Liver (tissue), 9 donors: ENCODE data around the gene WFS1. TPM values are rescaled to one million over a fixed set of nuclear protein-coding genes. Genes with fewer than 3 reads are reported as not detected.

ENCODE experiments used
- DNase-seq: peaks from one replicate; pipeline ENCODE4 v3.0.0-alpha.2; 2017; ENCODE audit warnings: low spot score
- H3K27ac ChIP-seq, 2 donors: one replicate each; pipeline ENCODE4 v1.7.0; 2013; ENCODE audit warnings: inconsistent platforms in 2 of 2, low read length in 2 of 2, control low read depth in 1 of 2, low read depth in 1 of 2, mild to moderate bottlenecking in 1 of 2
- H3K27me3 ChIP-seq, 4 donors: one replicate each; pipeline versions ENCODE4 v1.6.1 to v1.7.0; 2013; ENCODE audit warnings: low read length in 3 of 4, inconsistent platforms in 1 of 4, mild to moderate bottlenecking in 1 of 4, moderate library complexity in 1 of 4; ENCODE audit not compliant: control insufficient read depth in 4 of 4, insufficient read depth in 4 of 4
- H3K36me3 ChIP-seq, 4 donors: one replicate each; pipeline versions ENCODE4 v1.6.1 to v1.7.0; 2013; ENCODE audit warnings: low read length in 3 of 4, mild to moderate bottlenecking in 3 of 4, low read depth in 1 of 4, moderate library complexity in 1 of 4; ENCODE audit not compliant: control insufficient read depth in 4 of 4, insufficient read depth in 3 of 4
- H3K4me1 ChIP-seq, 4 donors: one replicate each; pipeline versions ENCODE4 v1.6.1 to v1.7.0; 2013; ENCODE audit warnings: low read length in 3 of 4, mild to moderate bottlenecking in 3 of 4, moderate library complexity in 1 of 4; ENCODE audit not compliant: control insufficient read depth in 4 of 4, insufficient read depth in 4 of 4
- H3K4me3 ChIP-seq, 3 donors: one replicate each; pipeline versions ENCODE4 v1.6.1 to v1.7.0; 2013; ENCODE audit warnings: low read length in 3 of 3, control low read depth in 1 of 3, low read depth in 1 of 3, mild to moderate bottlenecking in 1 of 3
- H3K9ac ChIP-seq, 2 donors: one replicate each; pipeline ENCODE4 v1.7.0; 2013; ENCODE audit warnings: low read length in 2 of 2, mild to moderate bottlenecking in 2 of 2, moderate library complexity in 2 of 2, control low read depth in 1 of 2, low read depth in 1 of 2
- H3K9me3 ChIP-seq, 4 donors: one replicate each; pipeline versions ENCODE4 v1.6.1 to v1.7.0; 2013; ENCODE audit warnings: low read length in 3 of 4; ENCODE audit not compliant: control insufficient read depth in 4 of 4
- ATF3 ChIP-seq: IDR thresholded peaks from 2 replicates; pipeline ENCODE4 v1.6.1; 2016; ENCODE audit warnings: antibody characterized with exemption
- CTCF ChIP-seq: fragments of 150-350 bp; IDR thresholded peaks from 2 replicates; pipeline ENCODE4 v1.5.1; 2017; ENCODE audit warnings: improper control_type of control experiment, low read depth, low read length; ENCODE audit not compliant: missing input control
- FOXA1 ChIP-seq: IDR thresholded peaks from 2 replicates; pipeline ENCODE4 v1.6.1; 2016; ENCODE audit warnings: antibody characterized with exemption
- FOXA2 ChIP-seq: IDR thresholded peaks from 2 replicates; pipeline ENCODE4 v1.6.1; 2016; ENCODE audit warnings: antibody characterized with exemption
- HNF4A ChIP-seq, 2 donors: conservative IDR thresholded peaks; 2 replicates each; pipeline ENCODE4 v1.6.1; 2016; ENCODE audit warnings: antibody characterized with exemption in 2 of 2, mild to moderate bottlenecking in 2 of 2
- JUND ChIP-seq, 2 donors: IDR thresholded peaks; 2 replicates each; pipeline ENCODE4 v1.6.1; 2016; ENCODE audit warnings: antibody characterized with exemption in 2 of 2
- RAD21 ChIP-seq, 2 donors: IDR thresholded peaks; 2 replicates each; pipeline ENCODE4 v1.6.1; 2016; ENCODE audit warnings: antibody characterized with exemption in 2 of 2, mild to moderate bottlenecking in 2 of 2
- REST ChIP-seq: IDR thresholded peaks from 2 replicates; pipeline ENCODE4 v1.6.1; 2016; ENCODE audit warnings: antibody characterized with exemption, mild to moderate bottlenecking
- RXRA ChIP-seq, 2 donors: IDR thresholded peaks; 2 replicates each; pipeline ENCODE4 v1.6.1; 2017 to 2018; ENCODE audit warnings: antibody characterized with exemption in 2 of 2, mild to moderate bottlenecking in 1 of 2
- SP1 ChIP-seq: IDR thresholded peaks from 2 replicates; pipeline ENCODE4 v1.6.1; 2018; ENCODE audit warnings: antibody characterized with exemption, mild to moderate bottlenecking
- TAF1 ChIP-seq: conservative IDR thresholded peaks from 2 replicates; pipeline ENCODE4 v1.6.1; 2016; ENCODE audit warnings: antibody characterized with exemption, mild to moderate bottlenecking
- YY1 ChIP-seq: IDR thresholded peaks from 2 replicates; pipeline ENCODE4 v1.6.1; 2016; ENCODE audit warnings: antibody characterized with exemption, mild to moderate bottlenecking
- WGBS: extraction: QIAGEN DNeasy Blood & Tissue Kit; methylation state at CpG from one replicate; pipeline ENCODE4 v1.1.7; 2013; 5-methylcytosine and 5-hydroxymethylcytosine counted together
- polyA plus RNA-seq, 2 donors: library from polyadenylated mRNA; stranded (reverse) in 1 of 2; unstranded in 1 of 2; fragments of 200-250 nt in 1 of 2; fragments of >200 nt in 1 of 2; fragmentation: Nextera tagmentation in 1 of 2; extraction: Ambion mirVana in 1 of 2; gene quantifications; one replicate each; pipeline versions ENCODE4 v1.2.1 to v1.2.3, GENCODE V29; 2013 to 2015
- total RNA-seq, 2 donors: library from RNA; depleted of rRNA; stranded (reverse); fragments of >200 nt; gene quantifications; one replicate each; pipeline ENCODE4 v1.2.3, GENCODE V29; 2014
- donor health status: healthy.
- donor health status: healthy.
- donor health status: healthy.
- donor health status: healthy.
- donor health status: healthy.

The WFS1 gene
- total and polyA plus RNA-seq, 4 donors = 6.0 to 23.9 (median 13.0) TPM

GRCh38 chr4:6307891-6308290 is 38.2 kb downstream of the WFS1 start:
- Histone ChIP-seq H3K9me3 (no peaks in the 10 kb centered on the region), H3K27ac (no peak overlapping the region), H3K36me3 (peaks cover 0 to 9% (median under 1%) of the 10 kb centered on the region in 4 donors), H3K4me3 (no peak overlapping the region), H3K4me1 (no peaks in the 10 kb centered on the region), H3K9ac (no peak overlapping the region), H3K27me3 (no peaks in the 10 kb centered on the region)
- WGBS = 88% methylated on average over 8 of the region's 8 CpGs
- TF ChIP-seq RXRA (IDR thresholded peaks at IDR 0.05) = no peak
- no peak for TF ChIP-seq JUND (IDR thresholded peaks at IDR 0.05)
- no peak for DNase-seq

- Histone ChIP-seq H3K4me3 (peak overlapping the region in 1 of 3 donors; percentile 5), H3K9me3 (no peaks in the 10 kb centered on the region), H3K9ac (no peak overlapping the region), H3K27me3 (no peaks in the 10 kb centered on the region), H3K36me3 (no peaks in the 10 kb centered on the region), H3K4me1 (no peaks in the 10 kb centered on the region), H3K27ac (no peak overlapping the region)
- no peak for TF ChIP-seq JUND (IDR thresholded peaks at IDR 0.05)
- TF ChIP-seq TAF1 = no peak
- no peak for TF ChIP-seq YY1
- no peak for TF ChIP-seq SP1
- no peak for TF ChIP-seq CTCF
- no peak for TF ChIP-seq FOXA2
- TF ChIP-seq REST = no peak
- no peak for TF ChIP-seq RAD21 (IDR thresholded peaks at IDR 0.05)
- DNase-seq = peak; percentile 46
- WGBS = 6% methylated on average over 65 of the region's 65 CpGs
Observed at GRCh38 chr4:6308899-6309643, 39.4 kb downstream of the WFS1 start.

GRCh38 chr4:6309777-6310176 is 40.1 kb downstream of the WFS1 start:
- Histone ChIP-seq H3K27me3 (no peaks in the 10 kb centered on the region), H3K36me3 (no peaks in the 10 kb centered on the region), H3K4me3 (no peak overlapping the region), H3K27ac (no peak overlapping the region), H3K9ac (no peak overlapping the region), H3K9me3 (no peaks in the 10 kb centered on the region), H3K4me1 (no peaks in the 10 kb centered on the region)
- DNase-seq = no peak
- TF ChIP-seq CTCF (no peak), YY1 (no peak), FOXA1 (no peak), ATF3 (no peak), FOXA2 (no peak), HNF4A (conservative IDR thresholded peaks at IDR 0.05) (no peak)
- WGBS = 91% methylated on average over 7 of the region's 7 CpGs
